Esophagus muscularis mucosa (tissue), 3 donors: ENCODE results near the gene HECTD4.

Experiments used
- POLR2A ChIP-seq: fragments of 450-650 bp; IDR thresholded peaks from one replicate; pipeline ENCODE4 v1.6.1; 2017; ENCODE audit warnings: antibody characterized with exemption, moderate library complexity, mild to moderate bottlenecking, low read depth
- POLR2AphosphoS5 ChIP-seq, 2 donors: sonication (generic); formaldehyde crosslinking; IDR thresholded peaks; one replicate each; pipeline ENCODE4 v1.6.1; 2017; ENCODE audit warnings: antibody characterized with exemption in 2 of 2
- TF ChIP-seq, protein P1 (sequence below), 3 experiments: fragments of 200-600 bp in 2 of 3; fragments of 450-650 bp in 1 of 3; sonication (generic) in 2 of 3; IDR thresholded peaks; one replicate each; pipeline ENCODE4 v1.5.1; 2017 to 2019; ENCODE audit warnings: antibody characterized with exemption in 3 of 3, mild to moderate bottlenecking in 2 of 3, moderate library complexity in 1 of 3

DNA sequence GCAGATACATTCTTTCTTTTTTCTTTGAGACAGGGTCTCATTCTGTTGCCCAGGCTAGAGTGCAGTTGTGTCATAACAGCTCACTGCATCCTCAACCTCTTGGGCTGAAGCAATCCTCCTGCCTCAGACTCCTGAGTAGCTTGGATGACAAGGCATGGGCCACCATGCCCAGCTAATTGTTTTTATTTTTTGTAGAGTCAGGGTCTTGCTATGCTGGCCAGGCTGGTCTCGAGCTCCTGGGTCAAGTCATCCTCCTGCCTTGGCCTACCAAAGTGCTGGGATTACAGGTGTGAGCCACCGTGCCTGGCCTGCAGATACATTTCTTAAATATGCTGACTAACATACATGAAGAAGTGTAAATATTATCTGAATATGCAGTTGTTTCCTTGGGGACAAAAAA is 115.8 kb downstream of the HECTD4 start:
- TF ChIP-seq, protein P1, sequence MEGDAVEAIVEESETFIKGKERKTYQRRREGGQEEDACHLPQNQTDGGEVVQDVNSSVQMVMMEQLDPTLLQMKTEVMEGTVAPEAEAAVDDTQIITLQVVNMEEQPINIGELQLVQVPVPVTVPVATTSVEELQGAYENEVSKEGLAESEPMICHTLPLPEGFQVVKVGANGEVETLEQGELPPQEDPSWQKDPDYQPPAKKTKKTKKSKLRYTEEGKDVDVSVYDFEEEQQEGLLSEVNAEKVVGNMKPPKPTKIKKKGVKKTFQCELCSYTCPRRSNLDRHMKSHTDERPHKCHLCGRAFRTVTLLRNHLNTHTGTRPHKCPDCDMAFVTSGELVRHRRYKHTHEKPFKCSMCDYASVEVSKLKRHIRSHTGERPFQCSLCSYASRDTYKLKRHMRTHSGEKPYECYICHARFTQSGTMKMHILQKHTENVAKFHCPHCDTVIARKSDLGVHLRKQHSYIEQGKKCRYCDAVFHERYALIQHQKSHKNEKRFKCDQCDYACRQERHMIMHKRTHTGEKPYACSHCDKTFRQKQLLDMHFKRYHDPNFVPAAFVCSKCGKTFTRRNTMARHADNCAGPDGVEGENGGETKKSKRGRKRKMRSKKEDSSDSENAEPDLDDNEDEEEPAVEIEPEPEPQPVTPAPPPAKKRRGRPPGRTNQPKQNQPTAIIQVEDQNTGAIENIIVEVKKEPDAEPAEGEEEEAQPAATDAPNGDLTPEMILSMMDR (IDR thresholded peaks at IDR 0.05): no peak
- TF ChIP-seq POLR2AphosphoS5 (IDR thresholded peaks at IDR 0.05) (no peak), POLR2A (no peak)
